Activated naive CD8-positive, alpha-beta T cell treated with anti-CD3 and anti-CD28 coated beads for 36 hours (primary cell): ENCODE data around the gene NTM. TPM values are rescaled to one million over a fixed set of nuclear protein-coding genes. Genes with fewer than 3 reads are reported as not detected.

Source experiments
- DNase-seq: peaks from one replicate; pipeline ENCODE4 v3.0.0; 2021
- H3K27ac Mint-ChIP-seq: one replicate; pipeline ENCODE4 v1.8.0; 2022; ENCODE audit warnings: mild to moderate bottlenecking, moderate library complexity, mixed read lengths
- H3K27me3 Mint-ChIP-seq: one replicate; pipeline ENCODE4 v1.8.0; 2022; ENCODE audit warnings: mild to moderate bottlenecking, mixed read lengths
- H3K36me3 Mint-ChIP-seq: one replicate; pipeline ENCODE4 v1.8.0; 2021; ENCODE audit warnings: mild to moderate bottlenecking, mixed read lengths
- H3K4me1 Mint-ChIP-seq: one replicate; pipeline ENCODE4 v1.8.0; 2021; ENCODE audit warnings: mixed read lengths
- H3K4me3 Mint-ChIP-seq: one replicate; pipeline ENCODE4 v1.8.0; 2022; ENCODE audit warnings: mild to moderate bottlenecking, moderate library complexity, mixed read lengths
- H3K9me3 Mint-ChIP-seq: one replicate; pipeline ENCODE4 v1.8.0; 2022; ENCODE audit warnings: mixed read lengths
- total RNA-seq, 2 experiments: library from RNA; stranded (reverse); gene quantifications; one replicate each; pipeline ENCODE4 v1.2.3, GENCODE V29; 2021

NTM gene
- total RNA-seq, 2 experiments from 2014 or later: not detected

DNA sequence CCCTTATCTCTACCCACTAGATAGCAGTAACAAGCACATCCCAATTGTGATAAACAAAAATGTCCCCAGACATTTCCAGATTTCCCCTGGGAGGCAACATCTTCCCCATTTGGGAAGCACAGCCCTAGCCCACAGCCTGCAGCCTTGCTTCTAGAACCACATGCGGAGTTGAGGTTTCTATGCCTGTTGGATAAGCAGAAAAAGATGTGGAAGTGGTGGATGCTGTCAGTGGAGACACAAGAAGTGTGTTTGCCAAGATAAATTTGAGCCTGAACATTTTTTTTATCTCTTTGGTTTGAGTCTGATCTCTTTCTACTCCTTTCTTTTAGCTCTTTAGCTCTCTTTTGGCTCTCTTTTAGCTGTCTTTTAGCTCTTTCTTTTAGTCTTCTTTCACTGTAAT lies 884.5 kb downstream of the NTM start:
- Mint-ChIP-seq H3K27ac (no peak overlapping the region), H3K9me3 (peaks cover 4% of the 10 kb centered on the region), H3K36me3 (no peaks in the 10 kb centered on the region), H3K4me1 (no peaks in the 10 kb centered on the region), H3K4me3 (no peak overlapping the region), H3K27me3 (no peaks in the 10 kb centered on the region)
- DNase-seq: no peak

DNA sequence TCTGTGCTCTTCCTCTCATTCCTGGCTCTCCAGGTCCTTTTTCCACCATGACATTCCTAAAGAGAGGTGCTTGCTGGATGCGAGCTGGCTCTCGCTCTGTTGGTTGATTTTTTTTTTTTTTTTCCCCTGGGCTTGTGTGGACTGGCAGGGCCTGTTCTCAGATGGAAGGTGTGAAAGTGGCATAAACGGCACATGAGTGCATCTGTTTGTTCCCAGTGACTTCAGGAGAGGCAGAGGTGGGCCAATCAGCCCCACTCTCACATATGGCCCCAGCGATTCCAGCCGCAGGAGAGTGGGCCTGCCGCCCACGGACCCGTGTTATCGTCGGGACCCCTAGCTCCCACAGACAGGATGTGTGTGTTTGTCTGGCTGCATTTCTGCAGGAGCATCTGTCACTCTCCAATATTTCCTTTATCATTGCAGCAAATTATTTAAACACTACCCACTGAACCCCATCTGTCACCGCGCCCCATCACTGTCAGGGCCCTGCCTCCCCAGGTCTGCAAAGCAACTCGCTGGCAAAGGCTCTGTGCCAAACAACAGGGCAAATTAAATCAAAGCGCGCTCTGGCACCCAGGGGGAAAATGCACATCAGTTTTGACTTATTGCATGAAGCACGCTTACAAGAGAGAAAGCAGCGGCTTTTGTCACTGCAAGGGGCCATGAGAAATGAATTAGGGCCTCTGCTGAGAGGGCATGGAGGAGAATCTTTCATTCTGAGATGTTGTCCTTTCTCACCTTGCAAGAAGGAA lies 886.3 kb downstream of the NTM start:
- no peak overlapping the region for H3K27ac Mint-ChIP-seq
- no peak for DNase-seq
- no peaks in the 10 kb centered on the region for H3K4me1 Mint-ChIP-seq
- no peaks in the 10 kb centered on the region for H3K27me3 Mint-ChIP-seq
- no peaks in the 10 kb centered on the region for H3K36me3 Mint-ChIP-seq
- H3K4me3 Mint-ChIP-seq: no peak overlapping the region
- peaks cover 1% of the 10 kb centered on the region for H3K9me3 Mint-ChIP-seq

DNA sequence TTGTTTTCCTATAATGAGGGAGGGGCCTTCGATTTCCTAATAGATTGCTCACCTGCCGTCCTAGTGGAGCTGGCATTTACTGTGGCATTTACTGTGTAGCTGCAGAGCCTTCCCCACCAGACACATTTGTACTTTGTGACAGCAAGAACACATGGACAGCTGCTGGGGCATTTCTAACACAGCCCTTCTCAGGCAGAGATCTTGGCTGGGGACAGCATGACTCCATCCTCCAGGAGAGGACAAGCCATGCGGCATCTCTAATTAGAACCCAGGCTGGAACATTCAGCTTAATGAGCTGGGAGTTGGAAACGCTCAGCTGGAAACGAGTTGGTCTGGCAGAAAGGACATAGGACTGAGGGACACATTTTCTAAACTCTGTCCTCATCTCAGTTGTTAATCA lies 887.5 kb downstream of the NTM start:
- Mint-ChIP-seq H3K4me1 (no peaks in the 10 kb centered on the region), H3K36me3 (no peaks in the 10 kb centered on the region), H3K27me3 (no peaks in the 10 kb centered on the region), H3K4me3 (no peak overlapping the region), H3K27ac (no peak overlapping the region), H3K9me3 (peaks cover 1% of the 10 kb centered on the region)
- DNase-seq: no peak

DNA sequence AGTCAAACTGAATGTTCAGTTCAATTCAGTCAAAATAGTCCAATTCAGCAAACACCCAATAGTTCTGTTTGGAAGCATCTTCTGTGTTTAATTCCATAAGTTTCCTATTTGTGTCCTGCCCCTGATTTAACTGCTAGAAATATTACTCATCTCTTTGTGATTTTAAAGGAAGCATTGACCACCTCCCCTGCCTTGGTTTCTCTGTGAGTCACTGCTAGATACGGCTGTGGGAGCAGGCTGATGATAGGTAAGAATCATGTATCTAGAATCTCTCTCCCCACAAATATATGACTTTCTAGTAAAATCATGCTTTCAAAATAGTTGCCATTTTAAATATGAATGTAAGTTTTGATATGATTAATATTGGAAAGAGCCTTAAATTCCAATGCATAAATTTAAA lies 888.5 kb downstream of the NTM start:
- no peaks in the 10 kb centered on the region for H3K4me1 Mint-ChIP-seq
- H3K36me3 Mint-ChIP-seq: no peaks in the 10 kb centered on the region
- H3K4me3 Mint-ChIP-seq: no peak overlapping the region
- no peak for DNase-seq
- no peaks in the 10 kb centered on the region for H3K9me3 Mint-ChIP-seq
- H3K27me3 Mint-ChIP-seq: no peaks in the 10 kb centered on the region
- H3K27ac Mint-ChIP-seq: no peak overlapping the region

DNA sequence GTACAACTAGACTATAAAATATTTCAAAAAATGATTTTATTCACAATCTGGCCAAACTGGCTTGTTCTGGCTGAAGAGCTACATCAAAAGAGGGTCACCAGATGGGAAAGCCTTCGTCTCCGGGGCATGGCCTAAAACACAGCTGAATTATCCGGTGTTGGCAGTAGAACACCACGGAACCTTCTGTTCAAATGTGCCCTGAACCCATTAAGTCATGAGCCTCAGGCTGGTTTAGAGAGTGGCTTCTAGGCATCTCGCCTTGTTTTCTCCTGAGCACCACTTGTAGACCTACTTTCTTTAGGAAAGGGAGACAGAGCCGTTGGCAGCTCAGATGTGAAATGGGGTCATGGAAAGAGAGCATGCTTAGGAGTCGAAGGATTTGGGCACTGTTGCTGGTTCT lies 890.2 kb downstream of the NTM start:
- DNase-seq: no peak
- Mint-ChIP-seq H3K9me3 (no peaks in the 10 kb centered on the region), H3K27ac (no peak overlapping the region), H3K27me3 (no peaks in the 10 kb centered on the region), H3K4me3 (no peak overlapping the region), H3K4me1 (no peaks in the 10 kb centered on the region), H3K36me3 (no peaks in the 10 kb centered on the region)

DNA sequence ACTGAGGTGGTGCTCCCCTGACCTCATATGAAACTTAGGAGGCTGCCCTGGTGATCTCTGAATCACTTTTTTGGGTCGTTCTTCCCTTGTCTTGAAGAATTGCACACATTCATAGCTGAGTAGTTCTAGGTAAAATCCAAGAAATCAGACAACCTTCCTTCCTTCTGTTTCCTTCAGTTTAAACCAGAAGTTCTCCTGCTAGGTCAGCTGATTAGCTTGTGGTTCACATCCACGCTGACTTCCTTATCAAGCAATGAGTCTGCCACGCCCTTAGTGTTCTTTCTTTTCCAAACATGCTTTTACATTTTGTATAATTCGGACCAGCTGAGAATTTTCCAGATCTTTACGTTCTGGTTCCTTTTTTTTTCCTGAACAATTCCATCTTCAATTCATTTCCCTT lies 892.8 kb downstream of the NTM start:
- Mint-ChIP-seq H3K4me3 (no peak overlapping the region), H3K27me3 (peaks cover 3% of the 10 kb centered on the region), H3K27ac (no peak overlapping the region), H3K9me3 (no peaks in the 10 kb centered on the region), H3K36me3 (no peaks in the 10 kb centered on the region), H3K4me1 (no peaks in the 10 kb centered on the region)
- no peak for DNase-seq

DNA sequence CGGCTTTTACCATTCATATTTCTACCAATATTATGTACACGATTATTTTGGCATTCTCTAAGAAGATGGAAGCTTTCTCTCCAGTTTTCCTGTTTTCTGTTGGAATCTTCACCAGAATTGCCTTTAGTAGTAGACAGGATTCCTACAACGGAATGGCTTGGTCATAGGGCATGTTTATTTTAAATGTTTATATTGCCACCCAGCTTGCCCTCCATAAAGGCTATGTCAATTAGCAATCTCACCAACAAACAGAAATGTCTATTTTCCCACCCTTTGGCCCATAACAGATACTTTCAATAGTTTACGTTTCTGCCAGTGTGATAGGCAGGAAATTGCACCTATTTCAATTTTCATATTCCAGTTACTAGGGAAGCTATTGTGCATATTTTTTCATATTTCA lies 893.5 kb downstream of the NTM start:
- peaks cover 3% of the 10 kb centered on the region for H3K27me3 Mint-ChIP-seq
- H3K4me3 Mint-ChIP-seq: no peak overlapping the region
- DNase-seq: no peak
- no peak overlapping the region for H3K27ac Mint-ChIP-seq
- no peaks in the 10 kb centered on the region for H3K9me3 Mint-ChIP-seq
- no peaks in the 10 kb centered on the region for H3K4me1 Mint-ChIP-seq
- no peaks in the 10 kb centered on the region for H3K36me3 Mint-ChIP-seq

DNA sequence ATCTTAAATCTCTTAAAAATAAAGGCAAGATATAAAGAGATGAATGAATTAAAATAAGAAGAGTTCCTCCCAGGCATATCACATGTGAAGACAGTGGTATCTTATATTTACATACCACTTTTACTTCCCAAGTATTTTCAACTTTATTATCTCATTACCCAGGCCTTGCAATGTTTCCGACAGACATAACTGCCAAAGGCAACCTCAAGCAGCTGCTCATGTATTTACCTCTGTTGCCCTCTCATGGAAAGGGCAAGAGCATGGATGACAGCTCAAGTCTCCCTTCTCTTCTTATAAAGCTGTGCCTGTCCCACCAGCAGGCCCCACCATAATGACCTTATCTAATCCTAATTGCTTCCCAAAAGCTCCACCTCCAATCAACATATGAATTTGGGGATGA lies 894.2 kb downstream of the NTM start:
- Mint-ChIP-seq H3K27ac (no peak overlapping the region), H3K4me3 (no peak overlapping the region), H3K27me3 (peaks cover 3% of the 10 kb centered on the region), H3K36me3 (no peaks in the 10 kb centered on the region), H3K4me1 (no peaks in the 10 kb centered on the region), H3K9me3 (no peaks in the 10 kb centered on the region)
- DNase-seq: no peak

DNA sequence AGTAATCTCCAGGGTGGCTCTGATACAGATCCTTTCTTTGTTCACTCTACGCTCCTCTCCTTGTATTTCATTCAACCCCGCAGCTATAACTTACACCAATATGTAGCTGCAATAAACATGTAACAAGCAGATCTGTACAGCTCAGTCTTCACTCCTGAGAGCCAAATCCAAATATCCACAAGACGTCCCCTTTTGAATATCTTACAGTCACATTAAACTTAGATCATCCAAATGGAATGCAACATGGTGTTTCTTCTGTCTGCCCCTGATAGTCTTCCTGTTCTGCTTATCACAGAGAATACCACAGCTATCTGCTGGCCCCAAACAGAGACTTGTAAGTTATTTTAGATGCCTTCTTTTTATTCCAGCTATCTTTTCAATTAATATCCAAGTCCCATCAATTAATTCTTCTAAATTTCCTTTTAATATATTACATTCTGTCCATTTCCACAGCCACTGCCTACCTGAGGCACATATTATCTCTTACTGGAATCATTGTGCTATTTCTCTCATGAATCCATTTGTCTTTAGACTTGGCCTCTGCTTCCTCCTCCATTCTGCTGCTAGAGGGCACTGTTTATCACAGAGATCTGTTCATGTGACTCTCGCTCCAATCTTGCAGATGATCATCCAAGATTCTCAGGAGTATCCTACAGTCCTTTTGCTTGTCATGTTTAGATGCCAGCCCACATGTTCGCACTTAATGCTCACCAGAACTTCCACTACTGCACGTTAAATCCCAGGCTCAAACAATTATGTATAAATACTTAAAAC lies 908.6 kb downstream of the NTM start:
- Mint-ChIP-seq H3K36me3 (no peaks in the 10 kb centered on the region), H3K27me3 (no peaks in the 10 kb centered on the region), H3K9me3 (no peaks in the 10 kb centered on the region), H3K4me3 (no peak overlapping the region), H3K27ac (no peak overlapping the region), H3K4me1 (no peaks in the 10 kb centered on the region)
- no peak for DNase-seq

DNA sequence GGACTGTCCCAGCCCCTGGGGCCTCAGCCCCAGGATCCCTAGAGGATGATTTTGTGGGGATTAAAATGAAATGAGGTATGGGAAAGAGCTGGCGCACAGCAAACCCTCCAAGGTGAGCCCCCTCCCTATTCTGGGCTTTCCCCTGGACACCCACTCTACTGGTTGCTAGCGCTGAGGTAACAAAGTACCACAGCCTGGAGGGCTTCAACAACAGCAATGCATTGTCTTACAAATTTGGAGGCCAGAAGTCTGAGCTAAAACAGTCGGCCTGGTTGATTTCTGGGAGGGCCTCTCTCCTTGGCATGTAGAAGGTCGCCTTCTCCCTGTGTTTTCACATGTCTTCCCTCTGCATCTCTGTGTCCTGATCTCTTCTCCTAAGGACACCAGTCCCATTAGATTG lies 913.6 kb downstream of the NTM start:
- Mint-ChIP-seq H3K27me3 (no peaks in the 10 kb centered on the region), H3K4me3 (no peak overlapping the region), H3K27ac (no peak overlapping the region), H3K36me3 (no peaks in the 10 kb centered on the region), H3K9me3 (no peaks in the 10 kb centered on the region), H3K4me1 (no peaks in the 10 kb centered on the region)
- no peak for DNase-seq

DNA sequence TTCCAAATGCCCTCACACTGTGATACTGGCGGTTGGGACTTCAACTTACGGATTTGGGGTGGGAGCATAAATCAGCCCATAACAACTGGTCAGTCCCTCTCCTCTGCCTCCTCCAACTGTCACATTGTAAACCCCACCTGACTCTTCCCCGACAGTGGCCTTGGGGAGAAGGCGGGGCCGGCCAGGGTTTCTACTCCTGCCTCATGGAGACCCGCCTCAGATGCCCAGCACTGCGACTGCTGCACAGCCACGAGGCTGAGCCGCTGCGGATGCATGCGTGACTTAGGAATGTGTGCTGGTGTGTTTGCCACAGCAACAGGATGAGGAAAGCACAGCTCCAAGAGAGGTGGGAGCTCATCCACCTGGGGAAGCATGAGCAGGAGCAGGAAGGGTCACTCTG lies 914.2 kb downstream of the NTM start:
- no peak for DNase-seq
- no peaks in the 10 kb centered on the region for H3K27me3 Mint-ChIP-seq
- no peak overlapping the region for H3K4me3 Mint-ChIP-seq
- no peaks in the 10 kb centered on the region for H3K9me3 Mint-ChIP-seq
- H3K4me1 Mint-ChIP-seq: no peaks in the 10 kb centered on the region
- no peaks in the 10 kb centered on the region for H3K36me3 Mint-ChIP-seq
- no peak overlapping the region for H3K27ac Mint-ChIP-seq

DNA sequence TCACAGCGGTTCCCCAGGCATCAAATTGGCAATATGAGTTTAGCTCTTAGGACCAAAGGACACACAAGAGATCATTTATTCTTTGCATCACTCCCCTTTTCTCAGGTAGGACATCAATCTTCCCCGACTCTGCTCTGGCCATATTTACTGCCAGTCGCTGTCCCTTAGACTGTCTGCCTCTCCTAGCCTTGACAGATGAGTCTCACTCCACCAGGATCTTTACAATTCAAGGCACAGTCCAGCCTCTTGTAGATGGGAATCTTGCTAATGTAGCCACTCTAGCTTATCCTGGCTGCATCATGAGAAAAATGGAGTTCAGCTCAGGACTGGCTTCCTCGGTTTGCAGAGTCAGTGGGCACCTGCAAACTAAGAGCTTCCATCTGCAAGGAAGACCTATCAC lies 915.2 kb downstream of the NTM start:
- Mint-ChIP-seq H3K27me3 (no peaks in the 10 kb centered on the region), H3K4me1 (no peaks in the 10 kb centered on the region), H3K9me3 (no peaks in the 10 kb centered on the region), H3K27ac (no peak overlapping the region), H3K4me3 (no peak overlapping the region), H3K36me3 (no peaks in the 10 kb centered on the region)
- no peak for DNase-seq

DNA sequence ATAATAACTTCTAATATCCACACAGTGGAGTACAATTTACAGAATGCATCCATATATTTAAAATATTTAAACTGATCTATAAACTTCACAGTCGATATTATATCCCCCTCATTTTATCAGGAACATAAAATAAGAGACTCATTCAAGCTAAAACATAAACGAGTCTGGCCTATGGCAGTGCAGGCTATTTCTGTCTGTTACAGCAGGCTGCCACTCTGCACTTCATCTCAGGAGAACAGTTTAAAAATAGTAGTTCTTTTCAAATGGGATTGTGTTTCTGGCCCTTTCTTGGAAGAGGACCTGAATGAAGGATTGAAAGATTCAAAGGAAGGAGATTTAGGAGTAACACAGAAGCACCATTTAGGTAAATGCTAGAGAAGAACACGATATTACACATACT lies 915.7 kb downstream of the NTM start:
- Mint-ChIP-seq H3K4me3 (no peak overlapping the region), H3K9me3 (no peaks in the 10 kb centered on the region), H3K27ac (no peak overlapping the region), H3K4me1 (no peaks in the 10 kb centered on the region), H3K36me3 (no peaks in the 10 kb centered on the region), H3K27me3 (no peaks in the 10 kb centered on the region)
- no peak for DNase-seq

DNA sequence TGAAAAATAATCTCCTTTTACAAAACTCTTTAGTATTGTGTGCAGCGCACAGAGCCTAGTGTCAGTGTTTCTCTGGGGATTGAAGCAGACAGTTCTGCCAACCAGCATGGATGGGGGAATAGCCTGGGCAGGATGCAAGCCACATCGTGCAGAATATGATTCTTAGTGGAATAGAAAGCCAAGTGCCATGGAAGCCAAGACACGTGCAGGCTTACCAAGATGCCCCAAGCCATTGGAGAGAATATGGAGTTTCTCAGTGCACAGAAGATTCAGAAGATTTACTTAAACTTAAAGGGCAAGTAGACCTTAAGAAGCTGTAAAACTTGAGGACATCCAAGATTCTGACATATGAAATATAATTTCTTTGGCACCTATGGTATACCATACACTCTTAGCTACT lies 917.6 kb downstream of the NTM start:
- no peak for DNase-seq
- H3K4me1 Mint-ChIP-seq: no peaks in the 10 kb centered on the region
- H3K36me3 Mint-ChIP-seq: no peaks in the 10 kb centered on the region
- H3K4me3 Mint-ChIP-seq: no peak overlapping the region
- no peak overlapping the region for H3K27ac Mint-ChIP-seq
- H3K9me3 Mint-ChIP-seq: no peaks in the 10 kb centered on the region
- H3K27me3 Mint-ChIP-seq: peaks cover 5% of the 10 kb centered on the region

DNA sequence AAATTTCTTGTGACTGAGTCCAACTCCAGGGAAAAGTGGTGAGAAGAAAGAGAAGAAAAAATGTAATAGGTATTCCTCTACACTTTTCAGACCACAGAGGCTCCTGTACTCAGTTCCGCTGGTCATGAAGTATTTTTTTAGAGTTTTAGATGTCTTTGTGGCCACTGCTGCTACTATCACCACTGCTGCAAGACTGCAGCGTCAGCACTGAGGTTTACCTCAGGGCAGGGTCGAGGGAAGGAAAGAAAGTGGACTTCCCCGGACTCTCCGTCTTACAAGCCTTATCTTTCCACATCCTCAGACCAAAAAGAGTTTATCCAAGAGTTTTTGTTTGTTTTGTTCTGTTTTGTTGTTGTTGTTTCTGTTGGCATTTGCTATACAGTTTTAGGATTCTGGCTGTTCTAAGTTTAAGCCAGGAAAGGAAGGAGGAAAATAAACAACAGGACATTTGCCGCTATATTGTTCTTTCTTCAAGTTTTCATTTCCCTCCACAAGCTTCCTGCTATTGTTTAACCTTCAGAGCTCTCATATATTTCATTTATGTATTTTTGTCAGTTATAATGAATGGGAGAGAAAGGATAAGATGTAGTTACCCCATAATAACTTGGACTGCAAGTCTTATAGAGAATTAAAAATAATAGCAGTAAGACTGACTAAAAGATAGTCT lies 919.3 kb downstream of the NTM start:
- Mint-ChIP-seq H3K27ac (no peak overlapping the region), H3K36me3 (no peaks in the 10 kb centered on the region), H3K4me3 (no peak overlapping the region), H3K27me3 (peaks cover 5% of the 10 kb centered on the region), H3K9me3 (no peaks in the 10 kb centered on the region), H3K4me1 (no peaks in the 10 kb centered on the region)
- no peak for DNase-seq

DNA sequence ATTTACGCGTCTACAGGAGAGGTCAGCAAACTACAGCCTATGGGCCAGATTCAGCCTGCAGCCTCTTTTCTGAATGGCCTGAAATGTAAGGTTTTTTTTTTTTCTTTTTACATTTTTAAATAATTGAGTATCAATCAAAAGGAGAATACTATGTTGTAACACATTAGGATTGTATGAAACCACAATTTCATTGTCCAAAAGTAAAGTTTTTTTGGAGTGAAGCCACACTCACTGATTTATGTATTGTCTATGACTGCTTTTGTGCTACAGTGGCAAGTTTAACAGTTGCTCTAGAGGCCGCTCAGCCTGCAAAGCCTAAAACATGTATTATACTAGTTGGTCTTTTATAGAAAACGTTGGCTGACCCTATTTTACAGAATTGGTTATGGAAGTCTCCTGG lies 923.2 kb downstream of the NTM start:
- Mint-ChIP-seq H3K27ac (no peak overlapping the region), H3K4me3 (no peak overlapping the region), H3K4me1 (no peaks in the 10 kb centered on the region), H3K9me3 (no peaks in the 10 kb centered on the region), H3K27me3 (peaks cover 5% of the 10 kb centered on the region), H3K36me3 (no peaks in the 10 kb centered on the region)
- no peak for DNase-seq
